KOPT-K1 (cell line): ENCODE measurements around the gene DYNLT1.
A peak's percentile ranks its signal among the peaks of the same experiment; 100 is the strongest.
"Not testable (repeated sequence)": the region's sequence is repeated elsewhere in the genome, so short reads cannot be mapped to it uniquely, and the experiment has no call there.

ENCODE experiments used
- H3K27ac ChIP-seq: fragments of 200-600 bp; sonication (generic); 2 replicates; pipeline ENCODE4 v1.5.1; 2016; ENCODE audit warnings: antibody characterized with exemption, mild to moderate bottlenecking, low read depth, low read length; ENCODE audit not compliant: poor library complexity, severe bottlenecking
- H3K36me3 ChIP-seq: fragments of 200-600 bp; sonication (generic); 2 replicates; pipeline ENCODE4 v1.5.1; 2017; ENCODE audit warnings: antibody characterized with exemption, mild to moderate bottlenecking, low read length, moderate library complexity; ENCODE audit not compliant: insufficient read depth
- H3K9me3 ChIP-seq: fragments of 200-600 bp; sonication (generic); 2 replicates; pipeline ENCODE4 v1.5.1; 2017; ENCODE audit warnings: antibody characterized with exemption, low read length, mild to moderate bottlenecking; ENCODE audit not compliant: insufficient read depth, poor library complexity, severe bottlenecking

The DYNLT1 gene

DNA sequence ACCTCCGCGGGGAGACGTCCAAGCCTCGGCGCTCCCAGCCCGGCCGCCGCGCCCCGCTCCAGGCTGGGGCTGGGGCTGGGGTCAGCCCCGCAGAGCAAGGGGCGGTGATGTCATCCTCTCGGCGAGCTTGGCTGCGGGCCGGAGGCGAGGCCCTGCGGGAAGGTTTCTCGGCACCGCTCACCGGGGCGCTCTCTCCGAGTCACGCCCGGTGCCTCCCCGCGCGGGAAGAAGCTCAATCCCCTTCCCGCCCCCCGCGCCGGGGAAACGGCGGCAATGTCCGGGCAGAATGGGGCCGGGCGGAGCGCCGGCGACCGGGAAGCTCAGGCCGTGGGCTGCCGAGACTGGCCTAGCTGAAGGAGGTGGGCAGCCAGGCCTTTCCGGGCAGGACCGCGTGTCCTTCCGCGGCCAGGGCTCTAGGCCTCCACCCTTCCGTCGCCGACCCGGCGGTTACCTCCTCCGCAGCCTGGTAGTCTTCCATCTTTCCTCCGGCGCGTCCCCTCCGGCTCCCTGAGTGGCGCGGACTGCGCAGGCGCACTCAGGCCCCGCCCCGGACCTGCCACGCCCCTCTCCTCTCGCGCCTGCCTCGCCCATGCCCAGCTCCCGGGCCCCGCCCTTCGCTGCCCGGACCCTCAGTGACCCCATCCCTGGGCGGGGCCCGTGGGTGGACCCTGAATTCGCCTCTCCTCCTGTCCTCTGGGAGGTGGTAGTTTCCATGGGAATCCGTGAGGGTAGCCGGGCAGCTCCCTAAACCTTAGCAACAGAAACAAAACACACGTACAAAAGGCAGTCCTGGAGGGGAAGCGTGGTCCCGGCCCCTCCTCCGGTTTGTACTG is at the start of gene DYNLT1:
DYNLT1 (minus strand) TSS at position 513 of the 833 bp plus-strand sequence; CDS start at position 478, 35 bp downstream.
- H3K36me3 ChIP-seq: peaks cover 20% of the 10 kb centered on the region
- peak within 1 kb of the TSS; percentile 74 for H3K27ac ChIP-seq

DNA sequence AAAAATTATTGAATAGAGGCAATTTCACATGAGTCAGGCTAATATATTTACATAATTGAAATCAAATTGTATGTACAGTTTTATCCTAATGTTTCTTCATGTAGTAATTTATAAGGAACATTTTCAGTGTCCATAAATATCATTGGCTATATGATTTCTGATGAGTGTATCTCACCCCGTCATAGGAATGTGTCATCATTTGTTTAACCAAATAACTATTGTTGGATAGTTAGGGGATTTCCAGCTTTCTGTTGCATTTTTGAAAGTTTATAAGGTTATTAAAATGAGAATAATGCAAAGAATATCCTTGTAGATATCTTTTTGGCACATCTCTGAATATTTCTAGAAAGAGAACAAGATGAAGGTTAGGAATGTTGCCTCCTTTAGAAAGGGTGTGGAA is 44.3 kb upstream of the DYNLT1 start:
- Histone ChIP-seq H3K9me3 (no peaks in the 10 kb centered on the region), H3K36me3 (no peaks in the 10 kb centered on the region), H3K27ac (no peak overlapping the region)

More for the DNA sequence above, at the start of gene DYNLT1:
- no peaks in the 10 kb centered on the region for H3K9me3 ChIP-seq

- no peaks in the 10 kb centered on the region for H3K36me3 ChIP-seq
- no peak overlapping the region for H3K27ac ChIP-seq
Measured at GRCh38 chr6:158687506-158687905, 43.0 kb upstream of the DYNLT1 start.

DNA sequence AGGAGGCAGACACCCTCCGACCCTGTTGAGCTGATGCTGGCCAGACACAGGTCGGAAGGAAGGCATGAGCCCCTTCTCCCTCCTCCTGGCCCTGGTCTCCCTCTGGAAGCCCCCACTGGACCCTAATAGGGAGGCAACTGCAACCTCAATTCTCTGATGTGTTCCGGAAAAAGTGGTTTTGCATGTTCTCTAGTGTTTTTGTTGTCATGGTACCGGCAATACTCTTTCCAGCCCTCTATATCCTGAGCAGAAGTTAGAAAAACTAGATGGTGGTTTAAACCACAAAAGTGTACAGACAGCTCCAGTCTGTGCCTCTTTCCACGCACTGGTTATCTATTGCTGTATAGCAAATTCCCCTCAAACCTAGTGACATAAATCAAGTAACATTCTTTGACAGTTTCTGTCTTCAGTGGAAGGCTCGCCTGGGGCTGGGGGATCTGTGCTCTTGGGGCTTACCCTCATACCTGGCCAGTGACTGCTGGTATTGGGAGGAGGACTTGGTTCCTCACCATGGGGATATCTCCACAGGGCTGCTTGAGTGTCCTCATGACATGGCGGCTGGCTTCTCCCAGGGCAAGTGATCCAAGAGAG is 42.3 kb upstream of the DYNLT1 start:
- peak overlapping the region; percentile 4 for H3K27ac ChIP-seq
- H3K9me3 ChIP-seq: no peaks in the 10 kb centered on the region

More at GRCh38 chr6:158687506-158687905, 43.0 kb upstream of the DYNLT1 start:
- H3K9me3 ChIP-seq: no peaks in the 10 kb centered on the region

GRCh38 chr6:158686311-158686710 is 41.8 kb upstream of the DYNLT1 start:
- no peaks in the 10 kb centered on the region for H3K9me3 ChIP-seq
- H3K36me3 ChIP-seq: no peaks in the 10 kb centered on the region
- peak overlapping the region; percentile 4 for H3K27ac ChIP-seq

More for the DNA sequence above, 42.3 kb upstream of the DYNLT1 start:
- no peaks in the 10 kb centered on the region for H3K36me3 ChIP-seq

- no peaks in the 10 kb centered on the region for H3K9me3 ChIP-seq
- no peaks in the 10 kb centered on the region for H3K36me3 ChIP-seq
- no peak overlapping the region for H3K27ac ChIP-seq
Measured at GRCh38 chr6:158684745-158685324, 40.3 kb upstream of the DYNLT1 start.

DNA sequence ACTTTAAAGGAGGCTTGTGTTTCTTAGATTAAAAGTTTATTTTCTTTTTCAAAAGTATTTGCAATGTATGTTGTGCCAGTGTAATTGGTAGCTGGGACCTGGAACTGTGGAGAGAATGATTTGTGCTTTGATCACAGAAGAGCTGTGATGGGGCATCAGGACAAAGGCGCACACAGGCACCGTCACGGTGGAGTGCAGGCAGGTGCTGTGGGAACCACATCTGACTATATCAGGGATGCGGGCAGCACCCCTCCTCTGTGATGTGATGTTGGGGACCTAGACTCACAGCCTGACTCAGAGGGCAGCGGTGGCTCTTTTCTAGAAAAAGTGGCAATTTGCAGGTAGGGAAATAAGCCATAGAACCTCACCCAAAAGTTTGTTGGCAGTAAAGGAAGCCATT is 39.8 kb upstream of the DYNLT1 start:
- H3K9me3 ChIP-seq: no peaks in the 10 kb centered on the region
- no peaks in the 10 kb centered on the region for H3K36me3 ChIP-seq
- no peak overlapping the region for H3K27ac ChIP-seq

DNA sequence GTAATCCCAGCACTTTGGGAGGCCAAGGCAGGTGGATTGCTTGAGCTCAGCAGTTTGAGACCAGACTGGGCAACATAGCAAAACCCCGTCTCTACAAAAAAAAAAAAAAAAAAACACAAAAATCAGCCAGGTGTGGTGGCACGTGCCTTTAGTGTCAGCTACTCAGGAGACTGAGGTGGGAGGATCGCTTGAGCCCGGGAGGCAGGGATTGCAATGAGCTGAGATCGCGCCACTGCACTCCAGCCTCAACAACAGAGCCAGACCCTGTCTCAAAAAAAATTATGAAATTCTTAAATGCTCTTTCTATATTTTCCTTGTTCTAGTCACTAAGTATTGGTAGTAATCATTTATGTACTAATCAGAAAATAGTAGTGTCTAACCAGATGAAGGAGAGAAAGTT is 35.9 kb upstream of the DYNLT1 start:
- Histone ChIP-seq H3K36me3 (no peaks in the 10 kb centered on the region), H3K9me3 (no peaks in the 10 kb centered on the region), H3K27ac (no peak overlapping the region)

- Histone ChIP-seq H3K9me3 (no peaks in the 10 kb centered on the region), H3K27ac (no peak overlapping the region), H3K36me3 (no peaks in the 10 kb centered on the region)
Measured at GRCh38 chr6:158680015-158680414, 35.5 kb upstream of the DYNLT1 start.

GRCh38 chr6:158677906-158678578 is 33.5 kb upstream of the DYNLT1 start:
- Histone ChIP-seq H3K36me3 (no peaks in the 10 kb centered on the region), H3K9me3 (no peaks in the 10 kb centered on the region), H3K27ac (no peak overlapping the region)

GRCh38 chr6:158677094-158677493 is 32.6 kb upstream of the DYNLT1 start:
- H3K9me3 ChIP-seq, H3K27ac ChIP-seq, H3K36me3 ChIP-seq: not testable (repeated sequence)

DNA sequence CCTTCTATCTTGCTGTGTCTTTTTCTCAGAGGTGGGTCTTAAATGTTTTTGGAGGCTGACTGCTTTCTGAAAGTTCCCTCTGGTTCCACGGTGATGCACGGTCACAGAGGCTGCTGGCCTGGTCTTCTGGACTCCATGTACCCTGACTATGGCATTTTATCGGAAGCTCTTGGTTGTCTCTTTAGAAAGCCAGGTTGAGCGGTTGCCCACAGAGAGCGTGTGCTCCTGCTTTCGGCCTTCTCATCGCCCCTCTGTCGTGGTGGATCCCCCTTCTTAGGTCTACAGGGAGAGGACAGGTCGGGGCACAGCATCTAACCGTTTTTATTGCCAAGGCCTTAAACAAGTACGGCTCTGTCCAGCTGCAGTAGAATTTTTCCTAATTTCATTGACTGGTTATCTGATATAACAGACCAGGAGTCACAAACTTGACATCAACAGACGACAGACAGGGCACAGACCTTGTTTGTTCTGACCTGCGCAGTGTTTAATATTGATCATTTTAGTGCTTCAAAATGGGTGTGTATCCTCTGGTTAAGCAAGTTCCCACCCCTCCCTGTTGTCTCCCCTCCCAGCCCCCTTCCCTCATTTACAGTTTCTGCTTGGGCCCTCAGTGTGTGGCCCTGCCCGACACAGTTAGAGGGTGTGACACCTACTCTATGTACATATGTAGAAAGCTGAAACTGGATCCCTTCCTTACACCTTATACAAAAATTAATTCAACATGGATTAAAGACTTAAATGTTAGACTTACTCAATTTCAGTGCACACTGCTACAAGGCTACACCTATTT is 30.0 kb upstream of the DYNLT1 start:
- no peaks in the 10 kb centered on the region for H3K36me3 ChIP-seq
- no peaks in the 10 kb centered on the region for H3K9me3 ChIP-seq
- H3K27ac ChIP-seq: no peak overlapping the region

DNA sequence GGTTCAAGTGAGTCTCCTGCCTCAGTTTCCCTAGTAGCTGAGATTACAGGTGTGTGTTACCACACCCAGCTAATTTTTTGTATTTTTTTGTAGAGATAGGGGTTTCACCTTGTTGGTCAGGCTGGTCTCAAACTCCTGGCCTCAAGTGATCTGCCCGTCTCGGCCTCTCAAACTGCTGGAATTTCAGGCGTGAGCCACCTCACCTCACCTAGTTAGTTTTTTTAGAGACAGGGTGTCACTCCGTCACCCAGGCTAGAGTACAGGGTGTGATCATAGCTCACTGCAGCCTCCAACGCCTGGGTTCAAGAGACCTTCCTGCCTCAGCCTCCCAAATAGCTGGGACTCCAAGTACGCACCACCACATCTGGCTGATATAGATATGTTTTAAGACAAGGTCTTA is 28.2 kb upstream of the DYNLT1 start:
- H3K27ac ChIP-seq: no peak overlapping the region
- no peaks in the 10 kb centered on the region for H3K36me3 ChIP-seq
- H3K9me3 ChIP-seq: no peaks in the 10 kb centered on the region

- not testable (repeated sequence) for H3K36me3 ChIP-seq, H3K9me3 ChIP-seq
Measured at GRCh38 chr6:158672119-158672518, 27.6 kb upstream of the DYNLT1 start.

More at GRCh38 chr6:158672119-158672518, 27.6 kb upstream of the DYNLT1 start:
- not testable (repeated sequence) for H3K27ac ChIP-seq
